Fibroblast of lung (primary cell): ENCODE measurements around the gene PPM1E. TPM values are rescaled to one million over a fixed set of nuclear protein-coding genes. Genes with fewer than 3 reads are reported as not detected.

Experiments
- DNase-seq, 2 donors: peaks; one replicate each; pipeline versions ENCODE4 v3.0.0 to v3.0.0-alpha.2; 2010; ENCODE audit warnings: low read depth in 2 of 2
- H2AFZ ChIP-seq: 2 replicates; pipeline ENCODE4 v1.5.1; 2012; ENCODE audit warnings: low read length, control low read depth, inconsistent platforms
- H3K27ac ChIP-seq: 2 replicates; pipeline ENCODE4 v1.5.1; 2011; ENCODE audit warnings: low read length, control low read depth; ENCODE audit not compliant: insufficient read depth
- H3K27me3 ChIP-seq: 2 replicates; pipeline ENCODE4 v1.5.1; 2011; ENCODE audit warnings: mild to moderate bottlenecking, low read length; ENCODE audit not compliant: control insufficient read depth, insufficient read depth
- H3K36me3 ChIP-seq: 2 replicates; pipeline ENCODE4 v1.5.1; 2011; ENCODE audit warnings: low read length; ENCODE audit not compliant: control insufficient read depth, insufficient read depth
- H3K4me1 ChIP-seq: 2 replicates; pipeline ENCODE4 v1.5.1; 2011; ENCODE audit warnings: low read length; ENCODE audit not compliant: control insufficient read depth, insufficient read depth; ENCODE audit errors: extremely low read depth
- H3K4me2 ChIP-seq: 2 replicates; pipeline ENCODE4 v1.5.1; 2011; ENCODE audit warnings: low read length, control low read depth; ENCODE audit not compliant: insufficient read depth; ENCODE audit errors: extremely low read depth
- H3K4me3 ChIP-seq, 4 experiments: fragments of 200-600 bp in 1 of 4; sonication (generic) in 1 of 4; replicated peaks in 1 of 4; 2 replicates each; pipeline ENCODE4 v1.5.1; 2011 to 2016; ENCODE audit warnings: low read length in 4 of 4, low read depth in 3 of 4, mild to moderate bottlenecking in 3 of 4, control low read depth in 2 of 4, inconsistent platforms in 1 of 4, mixed read lengths in 1 of 4; ENCODE audit not compliant: insufficient read depth in 1 of 4; ENCODE audit errors: control extremely low read depth in 1 of 4
- H3K79me2 ChIP-seq: 2 replicates; pipeline ENCODE4 v1.5.1; 2012; ENCODE audit warnings: mild to moderate bottlenecking, low read length, inconsistent platforms; ENCODE audit not compliant: control insufficient read depth, insufficient read depth
- H3K9ac ChIP-seq: 2 replicates; pipeline ENCODE4 v1.5.1; 2011; ENCODE audit warnings: mild to moderate bottlenecking, low read length, control low read depth; ENCODE audit not compliant: insufficient read depth
- H3K9me3 ChIP-seq: 2 replicates; pipeline ENCODE4 v1.5.1; 2012; ENCODE audit warnings: low read depth, low read length; ENCODE audit not compliant: control insufficient read depth, insufficient read depth
- H4K20me1 ChIP-seq: 2 replicates; pipeline ENCODE4 v1.5.1; 2011; ENCODE audit warnings: low read length; ENCODE audit not compliant: control insufficient read depth, insufficient read depth; ENCODE audit errors: extremely low read depth
- EZH2 ChIP-seq: IDR thresholded peaks from 2 replicates; pipeline ENCODE4 v1.5.1; 2012; ENCODE audit warnings: low read length, control low read depth, mild to moderate bottlenecking; ENCODE audit errors: missing control alignments
- polyA plus RNA-seq, 2 donors: library from polyadenylated mRNA; depleted of rRNA in 1 of 2; stranded (reverse) in 1 of 2; unstranded in 1 of 2; fragments of >200 nt; gene quantifications; 2 replicates each; pipeline ENCODE4 v1.2.1, GENCODE V29; 2011 to 2012; ENCODE audit warnings: missing spikeins in 1 of 2
- total RNA-seq: library from RNA; depleted of rRNA; stranded (reverse); fragments of >200 nt; gene quantifications from 2 replicates; pipeline ENCODE4 v1.2.1, GENCODE V29; 2014
- TF ChIP-seq, protein P1 (sequence below), 2 donors: IDR thresholded peaks in 1 of 2; conservative IDR thresholded peaks in 1 of 2; 1 replicate in 1 of 2; 2 replicates in 1 of 2; pipeline ENCODE4 v1.5.1; 2011 to 2012; ENCODE audit warnings: low read length in 2 of 2, control low read depth in 1 of 2, inconsistent platforms in 1 of 2, low read depth in 1 of 2, mild to moderate bottlenecking in 1 of 2

The PPM1E gene
- total and polyA plus RNA-seq, 2 donors (not counting 1 experiment from before 2014, with no cell fraction given): 0.02 to 0.50 TPM

DNA sequence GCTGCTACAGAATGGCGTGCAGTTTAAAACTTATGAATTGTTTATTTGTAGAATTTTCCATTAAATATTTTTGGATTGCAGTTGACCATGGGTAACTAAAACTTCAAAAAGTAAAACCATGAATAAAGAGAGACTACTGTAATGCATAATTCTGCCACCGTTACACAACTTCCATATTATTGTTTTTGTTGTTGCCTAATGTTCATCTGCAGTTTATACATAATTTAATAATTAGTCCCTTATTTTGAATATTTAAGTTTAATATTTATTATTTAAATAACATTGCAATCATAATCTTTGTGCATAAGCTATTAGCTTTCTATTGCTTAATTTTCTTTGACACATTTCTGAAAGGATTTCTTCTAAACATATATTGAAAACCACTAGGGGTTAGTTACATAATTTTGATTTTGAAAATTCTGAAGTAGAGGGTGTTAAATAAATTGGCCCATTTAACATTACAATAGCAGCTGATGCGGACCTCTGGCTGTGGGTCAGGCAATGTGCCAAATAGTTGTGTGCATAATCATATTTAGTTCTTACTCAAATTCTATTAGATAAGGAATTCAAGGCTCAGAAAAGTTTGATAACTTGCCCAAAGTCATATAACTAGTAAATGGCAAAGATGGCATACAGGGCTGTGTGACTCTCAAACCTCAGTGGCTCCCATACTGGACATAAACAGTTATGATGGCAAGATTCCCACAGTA, 31.1 kb downstream of the PPM1E start:
- Histone ChIP-seq H3K9ac (no peak overlapping the region), H2AFZ (no peak overlapping the region), H3K4me2 (peak overlapping the region; percentile 35), H3K4me1 (no peaks in the 10 kb centered on the region), H3K79me2 (no peaks in the 10 kb centered on the region), H3K27ac (no peak overlapping the region), H3K4me3 (no peak overlapping the region), H3K27me3 (no peaks in the 10 kb centered on the region), H3K9me3 (no peaks in the 10 kb centered on the region), H3K36me3 (no peaks in the 10 kb centered on the region), H4K20me1 (no peaks in the 10 kb centered on the region)
- peak; percentile 89 for DNase-seq
- TF ChIP-seq EZH2: no peak
- TF ChIP-seq, protein P1, sequence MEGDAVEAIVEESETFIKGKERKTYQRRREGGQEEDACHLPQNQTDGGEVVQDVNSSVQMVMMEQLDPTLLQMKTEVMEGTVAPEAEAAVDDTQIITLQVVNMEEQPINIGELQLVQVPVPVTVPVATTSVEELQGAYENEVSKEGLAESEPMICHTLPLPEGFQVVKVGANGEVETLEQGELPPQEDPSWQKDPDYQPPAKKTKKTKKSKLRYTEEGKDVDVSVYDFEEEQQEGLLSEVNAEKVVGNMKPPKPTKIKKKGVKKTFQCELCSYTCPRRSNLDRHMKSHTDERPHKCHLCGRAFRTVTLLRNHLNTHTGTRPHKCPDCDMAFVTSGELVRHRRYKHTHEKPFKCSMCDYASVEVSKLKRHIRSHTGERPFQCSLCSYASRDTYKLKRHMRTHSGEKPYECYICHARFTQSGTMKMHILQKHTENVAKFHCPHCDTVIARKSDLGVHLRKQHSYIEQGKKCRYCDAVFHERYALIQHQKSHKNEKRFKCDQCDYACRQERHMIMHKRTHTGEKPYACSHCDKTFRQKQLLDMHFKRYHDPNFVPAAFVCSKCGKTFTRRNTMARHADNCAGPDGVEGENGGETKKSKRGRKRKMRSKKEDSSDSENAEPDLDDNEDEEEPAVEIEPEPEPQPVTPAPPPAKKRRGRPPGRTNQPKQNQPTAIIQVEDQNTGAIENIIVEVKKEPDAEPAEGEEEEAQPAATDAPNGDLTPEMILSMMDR (conservative IDR thresholded peaks at IDR 0.05 in 1 of 2, IDR thresholded peaks at IDR 0.05 in 1 of 2; ENCODE audit: low read depth in 1 of 2, low read length in 2 of 2): no peak

DNA sequence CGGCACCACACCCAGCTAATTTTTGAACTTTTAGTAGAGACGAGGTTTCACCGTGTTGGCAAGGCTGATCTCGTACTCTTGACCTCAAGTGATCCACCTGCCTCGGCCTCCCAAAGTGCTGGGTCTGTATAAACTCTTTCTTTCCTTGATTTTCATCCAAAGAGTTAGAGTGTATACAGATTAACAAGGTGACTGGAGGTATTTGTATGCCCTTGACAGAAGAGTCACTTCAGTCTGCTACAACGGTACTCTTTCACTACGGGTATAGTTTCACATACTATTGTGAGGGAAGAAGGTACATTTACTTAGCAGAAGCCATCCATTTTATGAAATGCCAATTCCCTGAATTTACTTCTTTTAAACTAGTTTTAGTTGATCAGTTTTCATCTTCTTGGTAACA, 32.5 kb downstream of the PPM1E start:
- no peaks in the 10 kb centered on the region for H3K4me1 ChIP-seq
- H3K36me3 ChIP-seq: no peaks in the 10 kb centered on the region
- no peaks in the 10 kb centered on the region for H3K27me3 ChIP-seq
- no peaks in the 10 kb centered on the region for H3K79me2 ChIP-seq
- H4K20me1 ChIP-seq: no peaks in the 10 kb centered on the region
- no peak overlapping the region for H3K9ac ChIP-seq
- TF ChIP-seq, protein P1 (conservative IDR thresholded peaks at IDR 0.05 in 1 of 2, IDR thresholded peaks at IDR 0.05 in 1 of 2; ENCODE audit: low read depth in 1 of 2, low read length in 2 of 2): no peak
- TF ChIP-seq EZH2: no peak
- no peaks in the 10 kb centered on the region for H3K9me3 ChIP-seq
- no peak overlapping the region for H3K27ac ChIP-seq
- DNase-seq: no peak
- H3K4me3 ChIP-seq: no peak overlapping the region
- H3K4me2 ChIP-seq: no peak overlapping the region
- no peak overlapping the region for H2AFZ ChIP-seq

DNA sequence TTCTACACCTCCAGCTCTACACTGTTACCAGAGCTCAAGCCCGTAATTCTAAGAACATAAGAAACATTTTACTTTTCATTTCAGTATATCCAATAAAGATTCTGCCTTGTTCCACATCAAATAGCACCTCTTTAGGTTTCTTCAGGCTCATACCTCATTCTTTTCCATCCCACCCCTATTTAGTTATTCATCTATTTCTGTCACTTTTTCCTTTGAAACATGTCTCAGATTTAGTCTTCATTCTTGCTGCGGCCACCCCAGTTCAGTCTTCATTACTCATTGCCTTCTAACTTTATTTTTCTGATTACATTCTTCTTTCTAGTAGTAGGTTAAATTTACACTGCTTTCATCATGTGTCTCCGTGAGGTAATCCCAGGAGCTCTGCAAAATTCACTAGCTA, 33.5 kb downstream of the PPM1E start:
- H3K4me3 ChIP-seq: no peak overlapping the region
- no peaks in the 10 kb centered on the region for H4K20me1 ChIP-seq
- H3K4me1 ChIP-seq: no peaks in the 10 kb centered on the region
- H3K4me2 ChIP-seq: no peak overlapping the region
- TF ChIP-seq, protein P1 (conservative IDR thresholded peaks at IDR 0.05 in 1 of 2, IDR thresholded peaks at IDR 0.05 in 1 of 2; ENCODE audit: low read depth in 1 of 2, low read length in 2 of 2): no peak
- no peak for TF ChIP-seq EZH2
- H2AFZ ChIP-seq: no peak overlapping the region
- no peak overlapping the region for H3K27ac ChIP-seq
- H3K36me3 ChIP-seq: no peaks in the 10 kb centered on the region
- no peaks in the 10 kb centered on the region for H3K9me3 ChIP-seq
- H3K9ac ChIP-seq: no peak overlapping the region
- H3K27me3 ChIP-seq: no peaks in the 10 kb centered on the region
- no peaks in the 10 kb centered on the region for H3K79me2 ChIP-seq
- DNase-seq: no peak
